ENCODE measurements around the gene ARID4B.
"Not testable (repeated sequence)": the region's sequence is repeated elsewhere in the genome, so short reads cannot be mapped to it uniquely, and the experiment has no call there.

The ARID4B gene

DNA sequence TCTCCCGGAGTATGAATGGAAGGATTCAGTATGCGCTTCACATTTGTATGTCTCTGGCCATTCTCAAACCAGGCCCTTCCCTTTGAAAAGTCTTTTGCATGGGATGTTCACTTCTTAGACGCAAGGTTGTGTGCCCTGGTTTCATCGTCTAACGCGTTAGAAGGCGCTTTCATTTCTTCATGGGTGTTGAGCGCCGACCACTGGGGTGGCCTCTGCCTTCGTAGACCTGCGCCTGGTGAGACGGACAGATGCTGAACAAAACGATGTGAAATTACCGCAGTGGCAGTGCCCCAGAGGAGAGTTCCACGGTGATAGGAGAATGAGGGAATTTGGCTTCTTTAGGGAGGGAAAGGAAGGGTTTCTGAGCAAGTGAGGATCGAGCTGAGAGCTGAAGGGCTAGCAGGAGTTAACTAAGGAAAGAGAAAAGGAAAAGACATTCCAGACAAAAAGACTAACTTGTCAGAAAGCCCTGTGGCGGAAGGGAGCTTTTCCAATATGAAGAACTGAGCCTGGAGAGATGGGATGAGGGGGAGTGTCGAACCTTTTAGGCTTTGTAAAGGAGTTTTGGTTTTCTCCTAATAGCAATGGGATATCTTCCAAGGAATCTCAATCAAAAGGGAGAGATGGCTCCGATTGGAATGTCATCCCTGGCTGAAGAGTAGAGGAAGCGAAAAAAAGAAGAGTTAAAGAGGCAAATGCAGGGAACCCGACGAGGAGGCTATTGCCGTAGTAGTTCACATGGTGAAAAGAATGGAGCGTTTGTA, 1.3 kb upstream of the ARID4B start:
- no peak for DNase-seq (ENCODE audit: low read depth in 2 of 2)

DNA sequence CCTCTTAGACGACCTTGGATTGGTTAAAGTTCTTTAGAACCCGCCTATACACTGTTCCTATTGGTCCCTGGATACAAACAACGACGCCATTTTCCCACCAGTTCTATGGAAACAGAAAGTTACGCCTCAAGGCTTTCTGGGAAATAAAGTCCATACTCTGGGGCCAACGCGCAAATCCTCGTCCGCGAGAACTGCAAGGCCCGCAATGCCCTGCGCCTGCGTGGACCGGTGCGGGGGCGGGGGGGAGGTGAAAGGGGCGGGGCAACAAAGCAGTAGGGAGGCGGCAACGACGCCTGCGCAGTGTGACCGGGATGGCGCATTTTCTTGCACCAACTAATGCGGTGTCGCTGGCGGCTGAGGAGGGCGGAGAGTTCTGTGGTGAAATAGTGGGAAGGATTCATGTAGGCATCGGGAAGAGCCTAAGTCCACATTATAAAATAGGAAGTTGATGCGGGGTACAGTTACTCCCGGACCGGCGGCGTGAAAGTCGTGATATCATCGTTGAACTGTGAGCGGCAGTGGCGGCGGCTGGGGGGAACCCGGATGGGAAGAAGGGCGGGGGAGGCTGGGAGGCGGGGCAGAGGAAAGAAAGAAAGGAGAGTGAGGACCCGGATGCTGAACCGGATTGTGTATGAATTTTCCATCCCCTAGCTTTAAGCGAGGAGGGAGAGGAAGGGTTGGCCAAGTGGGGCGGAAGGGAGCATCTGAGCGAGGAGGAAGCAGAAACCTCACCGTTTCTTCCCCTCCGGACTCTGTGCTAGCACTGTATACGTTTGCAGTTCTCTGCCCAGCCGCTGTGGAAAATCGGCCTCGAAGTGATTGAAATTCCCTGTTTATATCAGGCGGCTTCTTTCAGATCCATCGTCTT, 526 bp upstream of the ARID4B start, which contains the start of gene GGPS1:
Gene GGPS1 (plus strand): TSS at position 300 of the 868 bp plus-strand sequence. CDS start 6,695 bp downstream, outside the sequence.
- DNase-seq (ENCODE audit: low read depth in 2 of 2): peak; percentile 100

DNA sequence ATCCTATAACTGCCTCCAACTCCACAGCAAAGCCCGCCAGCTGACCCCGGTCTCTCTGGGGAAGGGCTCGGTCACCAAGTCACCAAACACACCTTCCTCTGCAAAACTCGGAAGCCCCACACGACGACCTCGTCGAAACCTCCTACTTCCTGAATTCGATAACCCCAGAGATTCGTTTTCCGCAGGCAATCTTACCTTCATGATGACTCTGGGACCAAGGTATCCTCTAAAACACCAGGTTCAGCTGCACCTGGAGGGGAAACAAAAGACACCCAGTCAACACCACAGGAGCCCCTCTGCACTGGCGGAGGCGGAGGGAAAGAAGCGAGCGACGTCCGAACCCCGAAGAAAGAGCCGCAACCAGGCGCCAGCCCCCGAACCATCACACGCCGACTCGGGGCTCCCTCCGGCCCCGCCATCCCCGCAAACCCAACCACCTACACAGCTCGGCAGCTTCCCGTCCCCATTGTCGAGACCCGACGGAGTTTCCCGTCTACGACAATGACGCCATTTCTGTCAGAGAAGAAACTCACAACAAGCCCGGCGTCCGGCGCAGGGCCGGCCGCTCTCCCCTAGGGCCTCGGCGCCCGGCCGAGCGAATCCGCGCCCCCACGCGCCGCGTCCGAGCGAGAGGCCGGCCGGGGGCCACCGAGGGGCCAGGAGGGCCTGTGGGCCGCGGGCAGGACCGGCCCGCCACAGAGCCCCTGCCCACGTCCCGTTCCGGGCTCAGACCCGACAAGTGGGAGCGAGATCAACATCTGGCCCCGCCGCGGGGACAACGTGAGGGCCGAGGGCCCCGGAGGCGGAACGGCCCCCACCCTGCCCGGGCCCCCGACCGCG, 1.0 kb downstream of the ARID4B start:
- DNase-seq (ENCODE audit: low read depth in 2 of 2): no peak

DNA sequence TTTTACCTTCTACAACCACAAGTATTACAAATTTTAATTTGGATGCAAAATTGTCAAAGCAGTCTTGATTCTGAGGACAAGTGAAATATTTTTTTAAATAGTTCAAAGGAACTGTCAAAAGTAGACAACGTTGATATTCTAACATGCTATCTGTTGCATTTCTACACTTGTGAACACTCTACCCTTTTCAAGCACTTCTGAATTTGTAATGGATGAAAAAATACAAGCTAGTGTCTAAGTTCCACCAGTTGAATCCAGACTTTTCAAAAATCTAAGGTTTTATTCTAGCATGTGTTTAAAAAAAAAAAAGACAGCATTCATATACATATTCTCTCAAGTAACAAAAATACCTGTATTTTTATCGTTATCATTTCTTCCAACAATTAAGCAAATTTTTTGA, 2.1 kb downstream of the ARID4B start:
- no peak for DNase-seq (ENCODE audit: low read depth in 2 of 2)

DNA sequence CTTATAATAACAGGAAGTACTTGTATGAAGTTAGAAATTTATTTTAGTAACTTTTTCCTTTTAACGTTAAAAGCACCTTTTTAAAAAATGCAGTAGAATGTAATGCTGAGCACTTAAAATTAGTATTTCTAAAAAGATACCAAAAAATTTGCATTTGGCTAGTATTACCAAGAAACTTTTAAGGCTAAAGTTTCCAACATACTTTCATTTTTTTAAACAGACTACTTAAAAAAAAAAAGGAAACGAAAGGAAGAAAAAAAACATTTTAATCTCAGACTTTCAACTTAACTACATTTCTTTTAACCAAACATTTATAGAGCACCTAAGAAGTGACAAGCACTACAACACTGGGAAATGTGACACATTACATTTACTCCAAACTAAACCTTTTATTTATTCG, 2.8 kb downstream of the ARID4B start:
- DNase-seq (ENCODE audit: low read depth in 2 of 2): no peak

DNA sequence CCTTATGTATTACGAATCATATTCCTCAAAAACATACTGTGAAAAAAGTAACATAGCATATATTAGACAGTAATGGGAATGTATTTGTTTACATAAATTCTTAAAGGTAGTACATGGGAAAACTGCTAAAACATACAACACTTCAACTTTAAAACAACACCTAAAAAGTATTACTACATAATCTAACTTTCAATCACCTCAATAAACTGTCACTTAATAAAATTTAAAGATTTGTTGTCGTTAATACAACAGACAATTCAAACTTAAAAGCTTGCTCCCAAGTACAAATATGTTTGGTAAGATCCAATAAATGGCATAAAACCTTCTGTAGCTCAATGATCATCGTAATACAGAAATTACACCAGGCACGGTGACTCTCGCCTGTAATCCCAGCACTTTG, 3.7 kb downstream of the ARID4B start:
- no peak for DNase-seq (ENCODE audit: low read depth in 2 of 2)

DNA sequence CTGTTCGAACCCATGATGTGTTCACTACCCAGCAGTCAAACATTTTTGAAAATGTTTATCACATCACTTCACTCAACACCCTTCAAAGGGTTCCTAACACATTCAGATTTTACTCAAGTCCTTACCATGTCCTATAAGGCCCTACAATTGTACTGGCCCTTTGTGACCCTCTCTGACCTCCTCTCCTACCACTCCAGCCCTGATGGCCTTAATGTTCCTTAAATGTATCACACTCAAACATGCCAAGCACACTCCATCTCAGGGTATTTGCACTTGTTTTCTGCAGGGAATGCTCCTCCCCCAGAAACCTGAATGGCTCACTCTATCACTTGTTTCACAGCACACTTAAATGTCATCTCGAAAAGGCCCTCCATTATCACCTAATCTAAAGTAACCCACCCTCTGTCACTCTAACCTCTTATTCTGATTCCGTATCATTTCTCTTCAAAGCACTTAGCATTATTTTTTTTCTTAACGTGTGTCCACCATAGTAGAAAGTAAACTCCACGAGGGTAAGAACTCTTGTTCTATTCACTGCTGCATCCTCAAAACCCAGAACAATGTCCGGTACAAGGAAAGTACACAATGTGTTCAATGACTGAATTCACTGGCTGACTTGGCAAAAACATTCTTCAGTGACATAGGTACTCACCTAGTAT, 7.3 kb downstream of the ARID4B start:
- no peak for DNase-seq (ENCODE audit: low read depth in 2 of 2)

DNA sequence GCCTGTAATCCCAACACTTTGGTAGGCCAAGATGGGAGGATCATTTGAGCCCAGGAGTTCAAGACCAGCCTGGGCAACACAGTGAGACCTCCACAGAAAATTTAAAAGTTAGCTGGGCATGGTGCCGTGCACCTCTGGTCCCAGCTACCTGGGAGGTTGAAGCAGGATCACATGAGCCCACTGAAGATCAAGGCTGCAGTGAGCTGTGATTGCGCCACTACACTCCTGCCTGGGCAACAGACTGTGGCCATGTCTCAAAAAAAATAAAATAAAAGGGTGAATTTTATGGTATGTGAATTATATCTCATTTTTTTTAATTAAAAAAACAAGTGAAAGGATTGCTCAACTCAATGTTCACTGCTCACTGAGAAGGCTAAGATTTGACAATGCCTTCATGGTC, 8.7 kb downstream of the ARID4B start:
- DNase-seq (ENCODE audit: low read depth in 2 of 2): no peak

DNA sequence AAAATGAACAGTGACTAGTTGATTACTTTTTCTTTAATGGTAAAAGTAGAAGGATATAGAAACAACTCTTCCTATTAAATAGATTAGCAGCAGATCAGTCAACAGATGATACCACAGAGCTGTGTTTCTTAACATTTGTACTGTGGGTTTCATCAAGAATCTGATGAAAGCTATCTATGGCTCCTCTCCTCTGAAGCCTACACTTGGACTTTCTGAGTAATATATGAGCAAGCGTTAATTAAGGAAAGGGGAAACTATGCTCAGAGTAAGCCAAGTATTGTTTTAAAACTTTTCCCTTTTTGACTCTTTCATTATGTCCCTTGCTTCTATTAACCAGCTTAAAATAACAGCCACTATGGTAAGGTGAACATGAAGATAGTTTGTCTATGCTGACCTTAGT, 10.8 kb downstream of the ARID4B start:
- no peak for DNase-seq (ENCODE audit: low read depth in 2 of 2)

DNA sequence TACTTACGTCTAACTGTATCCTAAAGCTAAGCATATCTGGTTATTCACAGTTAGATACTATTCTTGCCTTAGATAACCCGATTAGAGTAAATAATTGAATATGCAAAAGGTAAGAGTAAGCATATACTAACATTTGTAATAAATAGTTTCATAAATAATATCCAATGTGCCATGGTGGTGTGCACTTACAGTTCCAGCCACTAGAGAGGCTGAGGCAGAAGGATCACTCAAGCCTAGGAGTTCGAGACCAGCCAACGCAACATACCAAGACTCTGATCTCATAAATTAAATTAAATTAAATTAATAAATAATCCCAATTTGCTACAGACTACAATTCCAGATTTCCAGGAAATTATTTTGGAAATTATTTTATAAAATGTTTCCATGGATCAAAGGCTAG, 12.2 kb downstream of the ARID4B start:
- no peak for DNase-seq (ENCODE audit: low read depth in 2 of 2)

DNA sequence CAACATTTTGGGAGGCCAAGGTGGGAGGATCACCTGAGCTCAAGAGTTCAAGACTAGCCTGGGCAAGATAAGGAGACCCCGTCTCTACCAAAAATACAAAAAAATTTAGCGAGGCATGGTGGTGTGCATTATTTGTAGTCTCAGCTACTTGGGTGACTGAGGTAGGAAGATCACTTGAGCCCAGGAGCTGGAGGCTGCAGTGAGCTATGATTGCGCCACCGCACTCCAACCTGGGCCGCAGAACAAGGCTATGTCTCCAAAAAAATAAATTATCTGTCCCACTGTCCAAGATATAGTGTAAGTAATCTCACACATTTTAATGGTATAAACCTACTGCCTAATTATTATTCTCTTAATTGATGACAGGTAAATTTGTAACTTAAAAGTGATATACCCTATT, 12.8 kb downstream of the ARID4B start:
- DNase-seq (ENCODE audit: low read depth in 2 of 2): no peak

DNA sequence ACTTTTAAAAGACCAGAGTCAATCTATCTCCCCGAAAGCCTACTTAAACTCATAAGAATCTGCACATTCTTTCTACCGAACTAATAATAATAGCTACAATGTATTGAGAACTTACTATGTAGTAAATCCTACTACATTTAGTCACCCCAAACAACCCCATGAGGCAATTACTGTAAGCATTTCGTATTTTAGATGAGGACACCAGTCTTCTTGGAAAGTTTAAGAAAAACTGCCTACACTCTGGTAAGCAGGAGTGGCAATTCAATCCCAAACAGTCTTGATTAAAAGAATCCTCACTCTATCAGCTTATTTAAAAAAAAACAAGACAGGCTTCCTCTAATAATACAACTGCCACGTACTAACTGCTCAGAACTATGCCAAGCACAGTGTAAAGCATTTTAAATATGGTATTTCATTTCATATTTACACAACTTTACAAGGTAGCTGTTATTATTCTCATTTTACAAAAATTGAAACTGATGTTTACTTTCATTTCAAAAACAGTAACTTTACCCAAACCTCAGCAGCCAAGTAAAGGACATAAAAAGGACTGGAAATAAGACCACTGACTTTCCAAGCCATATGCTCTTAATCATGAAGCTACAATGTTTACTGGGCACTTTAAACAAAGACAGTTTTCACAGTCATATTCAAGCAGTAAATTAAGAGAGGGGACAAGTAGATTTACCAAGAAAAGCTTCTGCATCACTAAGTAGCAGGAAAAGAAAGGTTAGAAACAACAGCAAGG, 13.9 kb downstream of the ARID4B start:
- no peak for DNase-seq (ENCODE audit: low read depth in 2 of 2)

DNA sequence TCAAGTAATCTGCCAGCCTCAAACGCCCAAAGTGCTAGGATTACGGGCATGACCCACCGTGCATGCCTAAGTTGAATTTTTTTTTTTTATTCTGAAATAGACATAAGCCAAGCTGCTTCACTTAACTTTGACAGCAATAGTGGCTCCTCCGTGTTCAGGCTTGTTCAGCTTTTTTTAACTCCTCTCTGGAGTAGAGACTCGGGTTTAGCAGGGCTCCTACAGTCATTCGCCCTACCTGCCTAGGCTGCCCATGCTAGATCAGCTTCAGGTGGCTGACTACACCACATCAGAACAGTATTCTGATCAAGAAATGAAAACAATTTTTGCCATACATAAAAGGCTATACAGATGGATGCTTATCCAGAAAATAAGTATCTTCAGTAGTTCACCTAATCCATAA, 14.7 kb downstream of the ARID4B start:
- DNase-seq (ENCODE audit: low read depth in 2 of 2): no peak

DNA sequence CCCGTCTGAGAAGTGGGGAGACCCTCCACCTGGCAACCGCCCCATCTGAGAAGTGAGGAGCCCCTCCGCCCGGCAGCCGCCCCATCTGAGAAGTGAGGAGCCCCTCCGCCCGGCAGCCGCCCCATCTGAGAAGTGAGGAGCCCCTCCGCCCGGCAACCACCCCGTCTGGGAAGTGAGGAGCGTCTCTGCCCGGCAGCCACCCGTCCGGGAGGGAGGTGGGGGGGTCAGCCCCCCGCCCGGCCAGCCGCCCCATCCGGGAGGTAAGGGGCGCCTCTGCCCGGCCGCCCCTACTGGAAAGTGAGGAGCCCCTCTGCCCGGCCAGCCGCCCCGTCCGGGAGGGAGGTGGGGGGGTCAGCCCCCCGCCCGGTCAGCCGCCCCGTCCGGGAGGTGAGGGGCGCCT, 18.8 kb downstream of the ARID4B start:
- not testable (repeated sequence) for DNase-seq (ENCODE audit: low read depth in 2 of 2)

DNA sequence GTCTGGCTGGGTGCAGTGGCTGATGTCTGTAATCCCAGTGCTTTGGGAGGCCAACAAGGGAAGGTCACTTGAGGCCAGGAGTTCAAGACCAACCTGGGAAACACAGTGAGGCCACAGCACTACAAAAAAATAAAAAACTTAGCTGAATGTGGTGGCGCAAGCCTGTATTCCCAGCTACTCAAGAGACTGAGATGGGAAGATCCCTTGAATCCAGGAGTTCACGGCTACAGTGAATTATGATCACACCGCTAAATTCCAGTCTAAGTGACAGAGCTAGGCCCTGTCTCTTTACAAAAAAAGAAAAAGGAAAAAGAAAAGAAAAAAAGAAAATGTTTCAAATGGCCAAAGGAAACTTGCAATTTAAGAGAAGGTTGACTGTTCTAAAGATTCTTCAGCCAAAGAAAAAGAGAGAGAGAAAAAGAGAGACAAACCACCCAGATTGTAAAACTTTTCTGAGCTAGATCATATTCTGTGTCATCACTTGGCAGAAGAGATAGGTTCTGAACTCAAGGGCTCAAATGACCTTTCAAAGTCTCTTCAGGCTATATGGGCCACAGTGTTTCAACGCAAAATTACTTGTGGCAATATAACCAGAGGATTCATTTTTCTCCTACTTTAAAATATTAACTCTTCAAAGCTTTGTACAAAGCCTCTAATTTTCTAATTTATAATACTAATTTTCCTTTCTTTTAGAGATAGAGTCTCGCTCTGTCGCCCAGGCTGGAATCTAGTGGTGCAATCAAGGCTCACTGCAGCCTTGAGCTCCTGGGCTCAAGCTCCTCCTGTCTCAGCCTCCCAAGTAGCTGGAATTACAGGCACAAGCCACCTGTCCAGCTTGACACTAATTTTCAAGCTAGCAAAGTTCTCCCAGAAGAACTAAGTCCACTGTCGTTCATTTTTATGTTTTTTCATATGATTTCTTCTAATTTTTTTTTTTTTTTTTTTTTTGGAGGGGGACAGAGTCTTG, 20.5 kb downstream of the ARID4B start:
- DNase-seq (ENCODE audit: low read depth in 2 of 2): no peak

DNA sequence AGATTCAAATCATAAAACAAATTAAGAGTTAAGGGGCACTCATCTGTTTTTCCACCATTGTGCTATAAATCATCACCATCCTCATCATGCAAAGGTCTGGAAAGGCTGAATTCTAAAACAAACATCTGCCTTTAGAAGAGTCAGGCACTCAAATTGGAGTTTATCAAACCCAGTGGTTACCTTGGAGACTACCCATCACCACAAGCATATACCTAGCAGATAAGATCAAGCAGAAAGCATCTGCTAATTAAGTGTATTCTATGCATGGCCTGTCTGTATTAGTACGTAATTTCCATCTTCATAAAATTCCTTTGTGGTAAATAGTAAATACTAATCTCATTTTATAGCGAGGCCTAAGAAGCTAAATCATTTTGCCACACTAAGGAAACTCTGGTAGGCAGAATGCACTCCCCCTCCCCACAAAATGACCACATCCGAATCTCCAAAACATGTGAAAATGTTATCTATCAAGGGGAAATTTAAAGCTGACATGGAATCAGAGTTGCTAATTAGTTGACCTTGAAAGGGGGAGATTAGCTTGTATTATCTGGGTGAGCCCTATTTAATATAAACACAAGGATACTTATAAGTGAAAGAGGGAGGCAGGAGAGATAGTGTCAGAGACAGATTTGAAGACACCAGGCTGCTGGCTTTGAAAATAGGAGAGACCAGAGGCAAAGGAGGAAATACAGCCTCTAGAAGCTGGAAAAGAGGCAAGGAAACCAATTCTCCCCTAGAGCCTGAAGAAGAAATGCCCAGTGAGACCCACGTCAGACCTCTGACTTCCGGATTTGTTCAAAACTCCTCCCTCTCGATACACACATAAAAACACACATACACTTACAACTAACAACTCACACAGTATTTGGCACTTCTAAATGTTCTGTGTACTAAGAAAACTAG, 23.2 kb downstream of the ARID4B start:
- no peak for DNase-seq (ENCODE audit: low read depth in 2 of 2)

DNA sequence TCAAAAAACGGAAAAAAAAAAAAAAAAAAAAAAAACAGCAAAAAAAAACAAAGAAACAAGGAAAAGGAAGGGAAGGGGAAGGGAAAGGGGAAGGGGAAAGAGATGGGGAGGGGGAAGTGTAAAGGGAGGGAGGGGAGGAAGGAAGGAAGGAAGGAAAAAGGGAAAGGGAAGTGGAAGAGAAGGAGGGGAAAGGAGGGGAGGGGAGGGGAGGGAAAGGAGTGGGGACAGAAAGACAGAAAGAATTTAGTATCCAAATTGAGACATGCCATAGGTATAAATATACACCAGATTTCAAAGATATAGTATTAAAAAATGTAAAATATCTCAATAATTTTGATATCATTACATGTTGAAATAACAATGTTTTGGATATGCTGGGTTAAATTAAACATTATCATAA, 25.8 kb downstream of the ARID4B start:
- DNase-seq (ENCODE audit: low read depth in 2 of 2): no peak

DNA sequence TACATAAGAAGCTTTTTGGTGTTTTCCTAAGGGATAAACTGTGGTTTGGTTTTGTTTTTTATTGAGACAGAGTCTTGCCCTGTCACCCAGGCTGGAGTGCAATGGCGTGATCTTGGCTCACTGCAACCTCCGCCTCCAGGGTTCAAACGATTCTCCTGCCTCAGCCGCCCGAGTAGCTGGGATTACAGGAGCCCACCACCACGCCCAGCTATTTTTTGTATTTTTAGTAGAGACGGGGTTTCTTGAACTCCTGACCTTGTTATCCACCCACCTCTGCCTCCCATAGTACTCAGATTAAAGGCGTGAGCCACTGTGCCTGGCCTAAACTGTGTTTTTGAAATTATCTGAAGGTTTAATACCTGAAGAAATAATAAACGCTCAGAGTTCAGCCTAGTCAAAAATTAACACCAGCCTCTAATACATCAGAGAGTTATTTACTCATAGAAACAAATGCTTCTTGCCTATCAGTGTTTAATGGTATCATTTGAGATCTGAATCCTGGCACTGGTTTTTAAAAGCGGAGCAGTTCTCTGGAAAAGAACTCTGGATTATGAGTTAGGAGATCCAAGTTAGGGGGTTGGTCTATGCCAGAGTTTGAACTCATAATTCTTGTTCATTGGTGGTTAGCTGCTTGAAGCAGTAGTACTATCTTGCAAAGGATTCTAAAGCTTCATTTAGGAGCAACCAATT, 28.7 kb downstream of the ARID4B start:
- DNase-seq (ENCODE audit: low read depth in 2 of 2): no peak
